Measurements from ENCODE around the gene RASGRF2. TPM values are rescaled to one million over a fixed set of nuclear protein-coding genes. Genes with fewer than 3 reads are reported as not detected.

Gene RASGRF2
- polyA plus RNA-seq, 6 donors from 2014 or later, result 0.03 to 0.21 TPM; not detected in 4

GRCh38 chr5:81192373-81192750, 232.2 kb downstream of the RASGRF2 start:
- H3K4me3 Mint-ChIP-seq, result no peak overlapping the region
- DNase-seq, result no peak
- no peak overlapping the region for H3K27ac Mint-ChIP-seq
- H3K4me1 Mint-ChIP-seq, result peaks cover 4 to 16% (median 8%) of the 10 kb centered on the region in 3 donors
- no peaks in the 10 kb centered on the region for H3K9me3 Mint-ChIP-seq
- H3K36me3 Mint-ChIP-seq, result no peaks in the 10 kb centered on the region
- no peak for ATAC-seq (ENCODE audit: low read depth in 2 of 2)
- peaks cover 6 to 34% (median 14%) of the 10 kb centered on the region in 3 donors for H3K27me3 Mint-ChIP-seq

- Mint-ChIP-seq H3K4me3 (peak overlapping the region in 6 of 8 donors; percentile 24 to 78 (median 49)), H3K4me1 (peaks cover 4 to 8% (median 7%) of the 10 kb centered on the region in 3 donors), H3K27me3 (peaks cover 6 to 34% (median 14%) of the 10 kb centered on the region in 3 donors), H3K36me3 (no peaks in the 10 kb centered on the region), H3K27ac (no peak overlapping the region), H3K9me3 (no peaks in the 10 kb centered on the region)
- peak; percentile 44 for DNase-seq
- peak; percentile 73 to 80 for ATAC-seq (ENCODE audit: low read depth in 2 of 2)
These were observed 234.6 kb downstream of the RASGRF2 start for GRCh38 chr5:81194633-81195334.

GRCh38 chr5:81195335-81195929, 235.3 kb downstream of the RASGRF2 start:
- H3K9me3 Mint-ChIP-seq, result no peaks in the 10 kb centered on the region
- H3K4me3 Mint-ChIP-seq, result peak overlapping the region in 3 of 8 donors; percentile 24 to 69 (median 63)
- no peak overlapping the region for H3K27ac Mint-ChIP-seq

DNA sequence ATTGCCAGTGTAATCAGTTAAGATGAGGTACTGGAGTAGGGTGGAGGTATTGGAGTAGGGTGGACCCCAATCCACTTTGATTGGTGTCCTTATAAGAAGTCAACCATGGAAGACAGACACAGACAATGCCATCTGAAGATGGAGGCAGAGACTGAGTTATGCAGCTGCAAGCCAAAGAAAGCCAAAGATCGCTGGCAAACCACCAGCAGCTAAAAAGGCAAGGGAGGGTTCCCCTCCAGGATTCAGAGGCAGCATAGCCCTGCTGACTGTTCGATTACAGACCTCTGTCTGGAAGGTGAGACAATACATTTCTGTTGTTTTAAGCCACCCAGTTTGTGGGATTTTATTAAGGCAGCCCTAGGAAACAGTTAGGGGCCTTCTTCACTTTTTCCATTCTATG, 242.5 kb downstream of the RASGRF2 start:
- no peak for ATAC-seq (ENCODE audit: low read depth in 2 of 2)
- Mint-ChIP-seq H3K27ac (no peak overlapping the region), H3K4me1 (no peaks in the 10 kb centered on the region), H3K36me3 (no peaks in the 10 kb centered on the region), H3K4me3 (no peak overlapping the region), H3K9me3 (no peaks in the 10 kb centered on the region), H3K27me3 (no peaks in the 10 kb centered on the region)
- no peak for DNase-seq

More at GRCh38 chr5:81195335-81195929, 235.3 kb downstream of the RASGRF2 start:
- ATAC-seq (ENCODE audit: low read depth in 2 of 2) (no peak), DNase-seq (no peak)
- no peaks in the 10 kb centered on the region for H3K36me3 Mint-ChIP-seq
- H3K27me3 Mint-ChIP-seq, result peaks cover 6 to 34% (median 14%) of the 10 kb centered on the region in 3 donors
- peaks cover 4 to 8% (median 7%) of the 10 kb centered on the region in 3 donors for H3K4me1 Mint-ChIP-seq

DNA sequence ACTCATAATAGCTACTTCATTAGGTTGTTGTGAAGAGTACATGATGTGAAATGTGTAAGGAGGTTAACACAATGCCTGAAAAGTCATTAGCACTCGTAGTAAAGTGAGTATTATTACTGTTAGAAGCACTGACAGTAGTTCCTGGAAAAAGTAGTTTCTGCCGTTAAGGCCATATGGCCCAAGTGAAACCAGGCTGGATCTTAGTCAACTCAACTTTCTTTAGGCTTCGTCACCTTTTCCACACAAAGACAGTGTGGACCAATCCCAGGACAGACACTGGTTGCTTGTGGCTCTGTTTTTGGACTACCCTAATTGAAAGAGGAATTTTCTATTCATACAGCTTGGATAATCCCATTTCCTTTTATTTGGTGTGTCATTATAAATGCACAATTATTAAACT, 243.6 kb downstream of the RASGRF2 start:
- DNase-seq, result no peak
- no peaks in the 10 kb centered on the region for H3K9me3 Mint-ChIP-seq

GRCh38 chr5:81204205-81204604, 244.0 kb downstream of the RASGRF2 start:
- Mint-ChIP-seq H3K4me3 (no peak overlapping the region), H3K27me3 (no peaks in the 10 kb centered on the region), H3K36me3 (no peaks in the 10 kb centered on the region), H3K27ac (no peak overlapping the region), H3K9me3 (no peaks in the 10 kb centered on the region), H3K4me1 (no peaks in the 10 kb centered on the region)
- no peak for ATAC-seq (ENCODE audit: low read depth in 2 of 2)
- DNase-seq, result no peak

More for the DNA sequence above, 243.6 kb downstream of the RASGRF2 start:
- no peaks in the 10 kb centered on the region for H3K27me3 Mint-ChIP-seq
- no peak for ATAC-seq (ENCODE audit: low read depth in 2 of 2)
- no peaks in the 10 kb centered on the region for H3K36me3 Mint-ChIP-seq
- no peak overlapping the region for H3K27ac Mint-ChIP-seq
- H3K4me1 Mint-ChIP-seq, result no peaks in the 10 kb centered on the region
- no peak overlapping the region for H3K4me3 Mint-ChIP-seq

DNA sequence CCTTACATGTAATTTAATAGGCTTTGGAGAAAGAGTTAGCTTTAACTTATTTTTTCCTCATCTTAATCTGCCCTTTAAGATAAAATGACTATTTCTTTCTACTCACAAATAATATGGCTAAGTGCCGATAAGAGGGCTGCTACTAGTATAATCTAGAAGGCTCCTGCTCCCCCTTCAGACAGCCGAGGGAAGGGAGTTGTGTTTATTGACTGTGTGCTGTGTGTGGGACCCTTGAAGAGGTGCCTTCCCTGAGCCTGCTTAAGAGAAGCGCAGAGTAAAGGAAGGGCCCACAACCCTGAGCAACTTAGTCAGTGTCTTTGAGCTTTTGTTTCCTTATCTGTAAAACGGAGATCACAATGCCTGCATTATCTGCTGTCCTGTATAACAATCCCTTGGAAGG, 244.9 kb downstream of the RASGRF2 start:
- no peaks in the 10 kb centered on the region for H3K4me1 Mint-ChIP-seq
- H3K36me3 Mint-ChIP-seq, result no peaks in the 10 kb centered on the region
- no peaks in the 10 kb centered on the region for H3K9me3 Mint-ChIP-seq
- DNase-seq (no peak), ATAC-seq (ENCODE audit: low read depth in 2 of 2) (no peak)
- no peak overlapping the region for H3K27ac Mint-ChIP-seq
- H3K27me3 Mint-ChIP-seq, result no peaks in the 10 kb centered on the region
- H3K4me3 Mint-ChIP-seq, result no peak overlapping the region

DNA sequence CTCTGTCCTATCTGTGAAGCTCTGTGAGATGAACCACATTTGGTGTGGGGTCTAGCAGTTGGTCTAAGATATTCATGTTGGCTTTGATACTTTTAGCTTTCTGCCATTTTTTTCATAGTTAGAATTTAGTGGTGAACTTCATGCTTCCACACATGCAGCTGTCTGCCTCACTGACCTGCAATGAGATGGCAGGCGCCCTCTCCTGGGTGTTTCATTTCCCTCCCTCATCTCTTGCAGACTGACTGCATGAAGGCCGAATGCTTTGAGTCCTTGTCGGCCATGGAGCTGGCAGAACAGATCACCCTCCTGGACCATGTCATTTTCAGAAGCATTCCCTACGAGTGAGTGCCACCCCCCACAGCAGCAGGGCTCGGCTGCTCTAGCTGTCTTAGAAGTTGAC, 246.8 kb downstream of the RASGRF2 start:
- Mint-ChIP-seq H3K27me3 (no peaks in the 10 kb centered on the region), H3K9me3 (no peaks in the 10 kb centered on the region), H3K36me3 (no peaks in the 10 kb centered on the region), H3K4me1 (no peaks in the 10 kb centered on the region), H3K27ac (no peak overlapping the region), H3K4me3 (no peak overlapping the region)
- ATAC-seq (ENCODE audit: low read depth in 2 of 2) (no peak), DNase-seq (no peak)

- no peaks in the 10 kb centered on the region for H3K9me3 Mint-ChIP-seq
- ATAC-seq (ENCODE audit: low read depth in 2 of 2) (no peak), DNase-seq (no peak)
- no peak overlapping the region for H3K27ac Mint-ChIP-seq
- no peaks in the 10 kb centered on the region for H3K27me3 Mint-ChIP-seq
- H3K4me3 Mint-ChIP-seq, result no peak overlapping the region
- no peaks in the 10 kb centered on the region for H3K36me3 Mint-ChIP-seq
- H3K4me1 Mint-ChIP-seq, result no peaks in the 10 kb centered on the region
These were observed 248.7 kb downstream of the RASGRF2 start for GRCh38 chr5:81208904-81209303.

DNA sequence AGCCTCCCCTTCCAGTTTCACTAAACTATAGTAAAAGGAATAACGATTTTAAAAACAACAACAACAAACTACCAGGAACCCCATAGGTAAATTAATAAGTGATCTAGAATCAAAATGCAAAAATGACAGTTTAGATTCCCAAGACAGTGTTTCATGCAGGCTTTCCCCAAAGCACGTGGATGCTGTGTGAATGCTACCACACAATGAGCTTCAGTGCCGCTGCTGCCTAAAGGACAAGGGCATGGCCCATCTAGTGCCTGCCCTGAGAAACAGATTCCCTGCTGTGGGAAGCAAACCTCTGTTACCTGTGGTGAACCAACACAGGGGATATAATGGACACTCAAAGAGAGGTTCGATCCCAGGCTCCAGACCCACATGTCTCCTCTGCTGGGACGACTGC, 249.2 kb downstream of the RASGRF2 start:
- DNase-seq, result no peak
- Mint-ChIP-seq H3K36me3 (no peaks in the 10 kb centered on the region), H3K4me3 (no peak overlapping the region), H3K27me3 (no peaks in the 10 kb centered on the region), H3K9me3 (no peaks in the 10 kb centered on the region), H3K4me1 (no peaks in the 10 kb centered on the region), H3K27ac (no peak overlapping the region)
- ATAC-seq (ENCODE audit: low read depth in 2 of 2), result no peak

DNA sequence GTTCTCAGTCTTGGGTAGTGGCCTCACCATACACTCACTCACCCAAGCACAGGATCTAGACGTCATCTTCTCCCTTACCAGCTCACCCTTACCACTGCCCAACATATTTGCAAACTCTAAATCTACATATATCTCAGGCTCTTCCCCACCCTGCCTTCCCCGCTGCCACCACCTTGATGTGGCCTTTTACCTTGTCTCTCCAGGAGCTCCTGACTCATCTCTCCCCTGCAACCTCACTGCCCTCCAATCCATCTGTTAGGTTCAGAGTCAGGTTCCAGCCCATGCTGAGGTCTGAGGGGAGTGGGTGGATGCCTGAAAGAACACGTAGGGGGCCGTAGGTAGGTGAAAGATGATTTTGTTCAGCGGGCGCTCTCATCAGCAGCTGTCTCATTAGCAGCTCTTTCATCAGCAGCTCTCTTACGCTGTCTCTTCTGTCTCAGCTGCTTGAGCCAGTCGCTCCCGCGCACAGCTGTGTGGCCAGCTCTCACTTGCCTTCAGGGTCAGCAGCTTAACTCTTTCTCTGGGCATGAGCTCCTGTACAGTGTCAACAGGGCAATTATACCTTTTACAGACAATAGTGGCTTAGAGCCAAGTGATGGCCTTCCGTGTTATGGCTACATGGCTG, 249.8 kb downstream of the RASGRF2 start:
- H3K36me3 Mint-ChIP-seq, result no peaks in the 10 kb centered on the region
- H3K27me3 Mint-ChIP-seq, result no peaks in the 10 kb centered on the region
- H3K4me3 Mint-ChIP-seq, result no peak overlapping the region
- no peaks in the 10 kb centered on the region for H3K4me1 Mint-ChIP-seq
- H3K27ac Mint-ChIP-seq, result no peak overlapping the region
- ATAC-seq (ENCODE audit: low read depth in 2 of 2) (no peak), DNase-seq (no peak)
- no peaks in the 10 kb centered on the region for H3K9me3 Mint-ChIP-seq

DNA sequence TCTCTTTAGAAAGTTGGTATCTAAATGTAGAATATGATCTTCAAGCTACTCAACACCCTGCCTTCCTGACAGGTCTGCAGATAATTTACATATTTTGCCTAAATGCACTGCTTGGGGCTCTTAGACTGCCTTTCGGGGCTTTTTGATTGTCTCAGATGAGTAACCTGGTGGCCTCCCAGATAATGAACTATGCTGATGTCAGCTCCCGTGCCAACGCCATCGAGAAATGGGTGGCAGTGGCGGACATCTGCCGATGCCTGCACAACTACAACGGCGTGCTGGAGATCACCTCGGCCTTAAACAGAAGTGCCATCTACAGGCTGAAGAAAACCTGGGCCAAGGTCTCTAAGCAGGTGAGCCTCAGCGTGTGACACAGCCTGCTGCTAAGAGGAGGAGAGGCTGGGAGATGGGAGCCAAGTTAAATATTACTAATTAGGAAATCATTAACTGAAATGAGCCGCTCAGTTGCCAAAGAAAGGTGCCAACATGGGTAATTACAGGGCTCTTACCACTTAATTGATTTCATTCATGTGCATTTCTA, 252.1 kb downstream of the RASGRF2 start:
- Mint-ChIP-seq H3K27me3 (no peaks in the 10 kb centered on the region), H3K36me3 (no peaks in the 10 kb centered on the region), H3K4me1 (no peaks in the 10 kb centered on the region), H3K4me3 (no peak overlapping the region), H3K9me3 (no peaks in the 10 kb centered on the region), H3K27ac (peak overlapping the region in 1 of 6 donors; percentile 9)
- ATAC-seq (ENCODE audit: low read depth in 2 of 2) (peak; percentile 20 to 77), DNase-seq (no peak)

DNA sequence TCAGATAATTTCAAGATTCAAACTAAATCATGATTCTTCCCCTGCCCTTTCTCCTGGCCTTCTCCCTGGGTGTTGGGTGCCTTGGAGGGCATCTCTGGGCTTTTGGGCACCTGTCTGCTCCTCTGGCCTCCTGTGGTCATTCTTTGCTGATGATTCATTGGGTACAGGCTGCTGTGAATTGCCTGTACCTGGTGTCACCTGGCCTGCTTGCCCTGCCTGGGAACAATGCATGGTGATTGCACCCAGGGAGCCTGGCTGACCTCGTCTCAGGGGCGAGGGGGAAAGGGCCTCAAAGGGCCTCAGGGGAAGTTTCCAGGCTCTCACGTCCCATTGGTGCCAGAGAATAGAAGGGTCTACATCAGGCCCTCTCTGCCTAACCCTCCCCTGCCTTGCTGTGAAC, 252.9 kb downstream of the RASGRF2 start:
- H3K27me3 Mint-ChIP-seq, result no peaks in the 10 kb centered on the region
- peak overlapping the region in 1 of 8 donors; percentile 22 for H3K4me3 Mint-ChIP-seq

DNA sequence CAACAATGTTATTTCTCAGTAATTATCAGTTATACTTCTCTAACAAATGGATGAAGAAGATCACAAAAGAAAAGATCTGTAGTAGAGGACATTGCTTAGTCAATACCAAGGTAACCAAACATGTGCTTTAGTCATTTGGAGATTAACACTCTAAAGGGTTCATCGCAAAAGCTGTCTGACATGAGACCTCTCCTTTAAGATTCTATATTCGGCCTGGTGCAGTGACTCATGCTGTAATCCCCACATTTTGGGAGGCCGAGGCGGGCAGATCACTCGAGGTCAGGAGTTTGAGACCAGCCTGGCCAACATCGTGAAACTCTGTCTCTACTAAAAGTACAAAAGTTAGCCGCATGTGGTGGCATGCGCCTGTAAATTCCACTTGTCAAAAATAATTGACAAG, 254.7 kb downstream of the RASGRF2 start:
- Mint-ChIP-seq H3K36me3 (no peaks in the 10 kb centered on the region), H3K27ac (no peak overlapping the region), H3K9me3 (no peaks in the 10 kb centered on the region), H3K27me3 (no peaks in the 10 kb centered on the region), H3K4me3 (no peak overlapping the region), H3K4me1 (no peaks in the 10 kb centered on the region)
- no peak for DNase-seq
- ATAC-seq (ENCODE audit: low read depth in 2 of 2), result no peak

More for the DNA sequence above, 252.9 kb downstream of the RASGRF2 start:
- ATAC-seq (ENCODE audit: low read depth in 2 of 2) (no peak), DNase-seq (no peak)
- H3K4me1 Mint-ChIP-seq, result no peaks in the 10 kb centered on the region
- no peaks in the 10 kb centered on the region for H3K9me3 Mint-ChIP-seq
- H3K27ac Mint-ChIP-seq, result no peak overlapping the region
- no peaks in the 10 kb centered on the region for H3K36me3 Mint-ChIP-seq
